Activated CD8-positive, alpha-beta T cell treated with anti-CD3 and anti-CD28 coated beads for 36 hours (primary cell): ENCODE measurements around the gene NRP1. TPM values are rescaled to one million over a fixed set of nuclear protein-coding genes. Genes with fewer than 3 reads are reported as not detected.

Experiments used
- ATAC-seq: fragments of 200-7000 bp; cut with Tn5 transposase; one replicate; pipeline ENCODE4 v1.10.0; 2021; ENCODE audit warnings: mild to moderate bottlenecking, moderate library complexity
- CTCF ChIA-PET: fragments of 350-600 bp; sonication (Branson Sonifier 250); formaldehyde crosslinking; loops from one replicate; lab custom pipeline; 2021; ENCODE audit warnings: antibody characterized with exemption; lab: Charles Lee
- POLR2A ChIA-PET: fragments of 350-600 bp; sonication (Branson Sonifier 250); formaldehyde crosslinking; loops from one replicate; lab custom pipeline; 2021; ENCODE audit warnings: antibody characterized with exemption; lab: Charles Lee
- DNase-seq: peaks from one replicate; pipeline ENCODE4 v3.0.0-alpha.2; 2020
- H3K27ac Mint-ChIP-seq: one replicate; pipeline ENCODE4 v1.8.0; 2021; ENCODE audit warnings: mild to moderate bottlenecking, mixed read lengths
- H3K27me3 Mint-ChIP-seq: one replicate; pipeline ENCODE4 v1.8.0; 2021; ENCODE audit warnings: mixed read lengths
- H3K36me3 Mint-ChIP-seq: one replicate; pipeline ENCODE4 v1.8.0; 2021; ENCODE audit warnings: low read depth, mixed read lengths
- H3K4me1 Mint-ChIP-seq: one replicate; pipeline ENCODE4 v1.8.0; 2021; ENCODE audit warnings: low read depth, mixed read lengths
- H3K4me3 Mint-ChIP-seq: one replicate; pipeline ENCODE4 v1.8.0; 2021; ENCODE audit warnings: mild to moderate bottlenecking, moderate library complexity, mixed read lengths
- H3K9me3 Mint-ChIP-seq: one replicate; pipeline ENCODE4 v1.8.0; 2021; ENCODE audit warnings: mixed read lengths
- CTCF ChIP-seq: fragments of 200-600 bp; IDR thresholded peaks from one replicate; pipeline ENCODE4 v1.8.0; 2022; ENCODE audit warnings: antibody characterized with exemption, mild to moderate bottlenecking
- intact Hi-C: fragments of 100-400 bp; cut with micrococcal nuclease; formaldehyde crosslinking; loops from one replicate; pipeline ENCODE4 v1.10.0; 2022
- total RNA-seq, 2 experiments: library from RNA; stranded (reverse); gene quantifications; one replicate each; pipeline ENCODE4 v1.2.3, GENCODE V29; 2021

NRP1 gene
- total RNA-seq, 2 experiments from 2014 or later: 0.22 to 0.79 TPM

GRCh38 chr10:33335801-33336581 is 1.5 kb upstream of the NRP1 start:
- Mint-ChIP-seq H3K4me3 (peak overlapping the region; percentile 35), H3K27me3 (peaks cover 63% of the 10 kb centered on the region), H3K9me3 (no peaks in the 10 kb centered on the region), H3K27ac (no peak overlapping the region), H3K36me3 (no peaks in the 10 kb centered on the region), H3K4me1 (peaks cover 14% of the 10 kb centered on the region)
- POLR2A ChIA-PET: no interaction called here
- ATAC-seq (no peak), DNase-seq (no peak)
- no peak for TF ChIP-seq CTCF
- CTCF ChIA-PET: interaction anchor here (0.7 kb wide), 1 partner anchor 710 kb away, joined by 3 read pairs; no protein-coding TSS in a partner anchor
- intact Hi-C loops: no loop called here

- H3K27me3 Mint-ChIP-seq: peaks cover 65% of the 10 kb centered on the region
- TF ChIP-seq CTCF: no peak
- H3K4me1 Mint-ChIP-seq: peaks cover 19% of the 10 kb centered on the region
- no peaks in the 10 kb centered on the region for H3K9me3 Mint-ChIP-seq
- intact Hi-C loops: no loop called here
- DNase-seq (no peak), ATAC-seq (no peak)
- H3K4me3 Mint-ChIP-seq: no peak overlapping the region
- ChIA-PET POLR2A (no interaction called here), CTCF (interaction anchor here (0.7 kb wide), 1 partner anchor 710 kb away, joined by 3 read pairs; no protein-coding TSS in a partner anchor)
- no peaks in the 10 kb centered on the region for H3K36me3 Mint-ChIP-seq
- H3K27ac Mint-ChIP-seq: no peak overlapping the region
Measured at GRCh38 chr10:33335551-33335800, 1.0 kb upstream of the NRP1 start.

- ChIA-PET CTCF (interaction anchor here (1.3 to 5.0 kb wide), 2 partner anchors 31 to 1303 kb away, joined by 3 to 23 read pairs; no protein-coding TSS in a partner anchor), POLR2A (no interaction called here)
- peak; percentile 41 for DNase-seq
- peak; percentile 19 for TF ChIP-seq CTCF
- peak overlapping the region; percentile 72 for H3K4me3 Mint-ChIP-seq
- no peaks in the 10 kb centered on the region for H3K36me3 Mint-ChIP-seq
- H3K27ac Mint-ChIP-seq: no peak overlapping the region
- peaks cover 68% of the 10 kb centered on the region for H3K27me3 Mint-ChIP-seq
- no peaks in the 10 kb centered on the region for H3K9me3 Mint-ChIP-seq
- peaks cover 19% of the 10 kb centered on the region for H3K4me1 Mint-ChIP-seq
- intact Hi-C loops: loop anchor here (5.0 kb wide), 2 partner anchors 143 to 1302 kb away; no protein-coding TSS in a partner anchor
- peak; percentile 67 for ATAC-seq
Measured at GRCh38 chr10:33334805-33335550, 511 bp upstream of the NRP1 start.

GRCh38 chr10:33333260-33334101 is 986 bp downstream of the NRP1 start:
- no peak overlapping the region for H3K27ac Mint-ChIP-seq
- H3K9me3 Mint-ChIP-seq: no peaks in the 10 kb centered on the region
- no peak for TF ChIP-seq CTCF
- H3K4me3 Mint-ChIP-seq: peak overlapping the region; percentile 72
- no peaks in the 10 kb centered on the region for H3K36me3 Mint-ChIP-seq
- CTCF ChIA-PET: interaction anchor here (0.6 to 5.0 kb wide), 8 partner anchors 9 to 1305 kb away, joined by 3 to 27 read pairs (median 3); no protein-coding TSS in a partner anchor
- POLR2A ChIA-PET: no interaction called here
- H3K4me1 Mint-ChIP-seq: peaks cover 19% of the 10 kb centered on the region
- peak; percentile 59 for DNase-seq
- intact Hi-C loops: loop anchor here (5.0 kb wide), 2 partner anchors 141 to 1304 kb away; no protein-coding TSS in a partner anchor
- H3K27me3 Mint-ChIP-seq: peaks cover 64% of the 10 kb centered on the region
- peak; percentile 55 for ATAC-seq
